H1 (cell line): Measurements from ENCODE around the gene TXNIP. TPM values are rescaled to one million over a fixed set of nuclear protein-coding genes. Genes with fewer than 3 reads are reported as not detected.

ENCODE experiments used
- EP300 ChIP-seq, 2 experiments: IDR thresholded peaks; 1 replicate in 1 of 2; 2 replicates in 1 of 2; pipeline ENCODE4 v1.6.1; 2011 to 2012; ENCODE audit warnings: low read depth in 2 of 2, low read length in 2 of 2, mild to moderate bottlenecking in 2 of 2, borderline replicate concordance in 1 of 2, inconsistent platforms in 1 of 2, moderate library complexity in 1 of 2
- polyA plus RNA-seq, 7 experiments: library from polyadenylated mRNA; depleted of rRNA in 3 of 7; stranded (reverse) in 5 of 7; unstranded in 2 of 7; fragments of >200 nt in 5 of 7; fragments of 200-250 nt in 2 of 7; gene quantifications; 1 replicate in 5 of 7; 2 replicates in 1 of 7; 4 replicates in 1 of 7; pipeline versions ENCODE4 v1.2.1 to v1.2.3, GENCODE V29; 2011 to 2013; ENCODE audit warnings: missing spikeins in 2 of 7, mixed read lengths in 2 of 7
- total RNA-seq: library from RNA; stranded (reverse); fragmentation: NEBNext Ultra II Directional; extraction: Animal tissue kit (Norgen Biotek cat#: 25700); gene quantifications from 2 replicates; pipeline ENCODE4 v1.2.1, GENCODE V29; 2021

The TXNIP gene
- total and polyA plus RNA-seq, 2 of the 8 experiments (the other 6 are each of a cell fraction or from before 2014, with no cell fraction given) = 12.3 to 56.8 TPM

DNA sequence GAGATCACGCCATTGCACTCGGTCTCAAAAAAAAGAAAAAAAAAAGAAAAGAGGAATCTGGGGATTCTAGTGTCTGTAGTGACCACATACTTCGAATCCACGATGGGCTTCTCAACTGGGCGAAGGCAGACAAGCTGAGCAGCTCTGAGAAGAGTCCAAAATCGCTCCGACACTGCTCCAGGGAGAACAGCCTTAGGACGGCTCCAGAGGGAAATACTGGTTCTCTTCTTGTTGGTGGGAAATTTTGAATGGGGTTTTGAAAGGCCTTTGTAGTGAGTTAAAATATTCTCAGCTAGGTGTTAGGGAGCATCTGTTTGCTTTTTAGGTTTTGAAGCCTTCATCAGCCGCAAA, 43.4 kb upstream of the TXNIP start (continued):
- TF ChIP-seq EP300 (IDR thresholded peaks at IDR 0.05; ENCODE audit: borderline replicate concordance in 1 of 2, low read depth in 2 of 2, low read length in 2 of 2) = no peak
